Liver (tissue), 9 donors: ENCODE data around the gene RMND5A. TPM values are rescaled to one million over a fixed set of nuclear protein-coding genes. Genes with fewer than 3 reads are reported as not detected.

ENCODE experiments used
- DNase-seq: peaks from one replicate; pipeline ENCODE4 v3.0.0-alpha.2; 2017; ENCODE audit warnings: low spot score
- H3K27ac ChIP-seq, 2 donors: one replicate each; pipeline ENCODE4 v1.7.0; 2013; ENCODE audit warnings: inconsistent platforms in 2 of 2, low read length in 2 of 2, control low read depth in 1 of 2, low read depth in 1 of 2, mild to moderate bottlenecking in 1 of 2
- H3K27me3 ChIP-seq, 4 donors: one replicate each; pipeline versions ENCODE4 v1.6.1 to v1.7.0; 2013; ENCODE audit warnings: low read length in 3 of 4, inconsistent platforms in 1 of 4, mild to moderate bottlenecking in 1 of 4, moderate library complexity in 1 of 4; ENCODE audit not compliant: control insufficient read depth in 4 of 4, insufficient read depth in 4 of 4
- H3K36me3 ChIP-seq, 4 donors: one replicate each; pipeline versions ENCODE4 v1.6.1 to v1.7.0; 2013; ENCODE audit warnings: low read length in 3 of 4, mild to moderate bottlenecking in 3 of 4, low read depth in 1 of 4, moderate library complexity in 1 of 4; ENCODE audit not compliant: control insufficient read depth in 4 of 4, insufficient read depth in 3 of 4
- H3K4me1 ChIP-seq, 4 donors: one replicate each; pipeline versions ENCODE4 v1.6.1 to v1.7.0; 2013; ENCODE audit warnings: low read length in 3 of 4, mild to moderate bottlenecking in 3 of 4, moderate library complexity in 1 of 4; ENCODE audit not compliant: control insufficient read depth in 4 of 4, insufficient read depth in 4 of 4
- H3K4me3 ChIP-seq, 3 donors: one replicate each; pipeline versions ENCODE4 v1.6.1 to v1.7.0; 2013; ENCODE audit warnings: low read length in 3 of 3, control low read depth in 1 of 3, low read depth in 1 of 3, mild to moderate bottlenecking in 1 of 3
- H3K9ac ChIP-seq, 2 donors: one replicate each; pipeline ENCODE4 v1.7.0; 2013; ENCODE audit warnings: low read length in 2 of 2, mild to moderate bottlenecking in 2 of 2, moderate library complexity in 2 of 2, control low read depth in 1 of 2, low read depth in 1 of 2
- H3K9me3 ChIP-seq, 4 donors: one replicate each; pipeline versions ENCODE4 v1.6.1 to v1.7.0; 2013; ENCODE audit warnings: low read length in 3 of 4; ENCODE audit not compliant: control insufficient read depth in 4 of 4
- ATF3 ChIP-seq: IDR thresholded peaks from 2 replicates; pipeline ENCODE4 v1.6.1; 2016; ENCODE audit warnings: antibody characterized with exemption
- CTCF ChIP-seq: fragments of 150-350 bp; IDR thresholded peaks from 2 replicates; pipeline ENCODE4 v1.5.1; 2017; ENCODE audit warnings: improper control_type of control experiment, low read depth, low read length; ENCODE audit not compliant: missing input control
- EGR1 ChIP-seq, 2 donors: IDR thresholded peaks; 2 replicates each; pipeline ENCODE4 v1.6.1; 2016 to 2018; ENCODE audit warnings: antibody characterized with exemption in 2 of 2, low read depth in 2 of 2
- FOXA1 ChIP-seq: IDR thresholded peaks from 2 replicates; pipeline ENCODE4 v1.6.1; 2016; ENCODE audit warnings: antibody characterized with exemption
- FOXA2 ChIP-seq: IDR thresholded peaks from 2 replicates; pipeline ENCODE4 v1.6.1; 2016; ENCODE audit warnings: antibody characterized with exemption
- GABPA ChIP-seq, 2 donors: IDR thresholded peaks in 1 of 2; conservative IDR thresholded peaks in 1 of 2; 2 replicates each; pipeline ENCODE4 v1.6.1; 2016; ENCODE audit warnings: antibody characterized with exemption in 2 of 2, mild to moderate bottlenecking in 1 of 2, moderate library complexity in 1 of 2
- HNF4A ChIP-seq, 2 donors: conservative IDR thresholded peaks; 2 replicates each; pipeline ENCODE4 v1.6.1; 2016; ENCODE audit warnings: antibody characterized with exemption in 2 of 2, mild to moderate bottlenecking in 2 of 2
- HNF4G ChIP-seq: IDR thresholded peaks from 2 replicates; pipeline ENCODE4 v1.6.1; 2016; ENCODE audit warnings: antibody characterized with exemption
- JUND ChIP-seq, 2 donors: IDR thresholded peaks; 2 replicates each; pipeline ENCODE4 v1.6.1; 2016; ENCODE audit warnings: antibody characterized with exemption in 2 of 2
- MAX ChIP-seq: IDR thresholded peaks from 2 replicates; pipeline ENCODE4 v1.6.1; 2016; ENCODE audit warnings: antibody characterized with exemption
- NR2F2 ChIP-seq: IDR thresholded peaks from 2 replicates; pipeline ENCODE4 v1.6.1; 2016; ENCODE audit warnings: antibody characterized with exemption
- RAD21 ChIP-seq, 2 donors: IDR thresholded peaks; 2 replicates each; pipeline ENCODE4 v1.6.1; 2016; ENCODE audit warnings: antibody characterized with exemption in 2 of 2, mild to moderate bottlenecking in 2 of 2
- REST ChIP-seq: IDR thresholded peaks from 2 replicates; pipeline ENCODE4 v1.6.1; 2016; ENCODE audit warnings: antibody characterized with exemption, mild to moderate bottlenecking
- RXRA ChIP-seq, 2 donors: IDR thresholded peaks; 2 replicates each; pipeline ENCODE4 v1.6.1; 2017 to 2018; ENCODE audit warnings: antibody characterized with exemption in 2 of 2, mild to moderate bottlenecking in 1 of 2
- SP1 ChIP-seq: IDR thresholded peaks from 2 replicates; pipeline ENCODE4 v1.6.1; 2018; ENCODE audit warnings: antibody characterized with exemption, mild to moderate bottlenecking
- TAF1 ChIP-seq: conservative IDR thresholded peaks from 2 replicates; pipeline ENCODE4 v1.6.1; 2016; ENCODE audit warnings: antibody characterized with exemption, mild to moderate bottlenecking
- YY1 ChIP-seq: IDR thresholded peaks from 2 replicates; pipeline ENCODE4 v1.6.1; 2016; ENCODE audit warnings: antibody characterized with exemption, mild to moderate bottlenecking
- ZBTB33 ChIP-seq: IDR thresholded peaks from 2 replicates; pipeline ENCODE4 v1.6.1; 2016; ENCODE audit warnings: antibody characterized with exemption
- WGBS: extraction: QIAGEN DNeasy Blood & Tissue Kit; methylation state at CpG from one replicate; pipeline ENCODE4 v1.1.7; 2013; 5-methylcytosine and 5-hydroxymethylcytosine counted together
- polyA plus RNA-seq, 2 donors: library from polyadenylated mRNA; stranded (reverse) in 1 of 2; unstranded in 1 of 2; fragments of 200-250 nt in 1 of 2; fragments of >200 nt in 1 of 2; fragmentation: Nextera tagmentation in 1 of 2; extraction: Ambion mirVana in 1 of 2; gene quantifications; one replicate each; pipeline versions ENCODE4 v1.2.1 to v1.2.3, GENCODE V29; 2013 to 2015
- total RNA-seq, 2 donors: library from RNA; depleted of rRNA; stranded (reverse); fragments of >200 nt; gene quantifications; one replicate each; pipeline ENCODE4 v1.2.3, GENCODE V29; 2014
- donor health status: healthy.
- donor health status: healthy.
- donor health status: healthy.
- donor health status: healthy.
- donor health status: healthy.

The RMND5A gene
- total and polyA plus RNA-seq, 4 donors: 8.8 to 74.5 (median 29.2) TPM

- Histone ChIP-seq H3K27ac (no peak overlapping the region), H3K4me1 (no peaks in the 10 kb centered on the region), H3K36me3 (peaks cover 0 to 2% (median 0%) of the 10 kb centered on the region in 4 donors), H3K9me3 (no peaks in the 10 kb centered on the region), H3K27me3 (no peaks in the 10 kb centered on the region), H3K9ac (no peak overlapping the region), H3K4me3 (no peak overlapping the region)
- no peak for DNase-seq
- 72% methylated on average over 9 of the region's 9 CpGs for WGBS
- TF ChIP-seq ZBTB33 (no peak), GABPA (IDR thresholded peaks at IDR 0.05 in 1 of 2, conservative IDR thresholded peaks at IDR 0.05 in 1 of 2) (no peak), TAF1 (no peak), NR2F2 (no peak), REST (no peak), MAX (no peak), SP1 (no peak), JUND (IDR thresholded peaks at IDR 0.05) (no peak), YY1 (no peak), HNF4A (conservative IDR thresholded peaks at IDR 0.05) (no peak), EGR1 (IDR thresholded peaks at IDR 0.05; ENCODE audit: low read depth in 2 of 2) (no peak), RXRA (IDR thresholded peaks at IDR 0.05) (no peak), ATF3 (no peak), CTCF (no peak), FOXA1 (no peak), RAD21 (IDR thresholded peaks at IDR 0.05) (no peak), FOXA2 (no peak), HNF4G (no peak)
Observed at GRCh38 chr2:86781363-86781762, 61.3 kb downstream of the RMND5A start.
